Measurements from ENCODE around the gene TIMM10B. TPM values are rescaled to one million over a fixed set of nuclear protein-coding genes. Genes with fewer than 3 reads are reported as not detected.
"Not testable (repeated sequence)": the region's sequence is repeated elsewhere in the genome, so short reads cannot be mapped to it uniquely, and the experiment has no call there.

The TIMM10B gene
- total RNA-seq, 1 donor from 2014 or later: 32.5 TPM

- DNase-seq: no peak
Measured at GRCh38 chr11:6516865-6517264, 35.6 kb downstream of the TIMM10B start.

GRCh38 chr11:6520265-6520664, 39.0 kb downstream of the TIMM10B start:
- DNase-seq: no peak

GRCh38 chr11:6521946-6522345, 40.6 kb downstream of the TIMM10B start:
- DNase-seq: not testable (repeated sequence)

GRCh38 chr11:6523253-6523652, 42.0 kb downstream of the TIMM10B start:
- DNase-seq: peak; percentile 52

DNA sequence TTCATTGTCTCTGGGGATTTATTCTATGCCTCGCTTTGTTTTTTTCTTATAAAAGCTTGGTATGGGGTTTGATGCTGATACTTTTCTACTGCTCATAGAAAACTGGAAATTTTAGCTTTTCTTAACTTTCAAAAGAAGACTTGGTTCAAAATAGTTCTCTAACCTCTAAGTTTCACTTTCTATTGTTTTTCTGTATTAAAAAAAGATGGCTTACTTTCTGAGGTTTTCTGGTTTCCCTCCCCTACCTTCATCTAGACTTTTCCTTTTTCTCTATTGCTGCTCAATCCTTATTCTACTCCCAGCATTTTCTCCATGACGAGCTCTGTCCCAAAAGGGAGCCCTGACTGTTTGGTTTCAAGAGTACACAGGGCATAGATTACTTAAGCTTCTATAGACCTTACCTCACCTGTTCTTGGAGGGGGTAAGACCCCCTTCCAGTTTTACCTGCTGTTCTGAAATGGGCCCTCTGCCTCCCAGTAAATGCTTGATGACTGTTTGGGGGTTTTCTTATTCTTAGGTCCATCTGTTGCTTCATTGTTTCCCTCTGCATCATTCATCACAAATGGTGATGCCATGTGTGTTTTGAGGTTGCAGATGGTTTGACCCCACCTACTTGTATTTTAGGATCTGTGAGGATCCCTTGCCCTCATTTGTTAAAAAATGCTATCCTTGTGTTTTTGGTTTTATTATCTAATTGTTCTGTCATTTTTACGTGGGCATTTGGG, 45.3 kb downstream of the TIMM10B start:
- no peak for DNase-seq

- no peak for DNase-seq
Measured at GRCh38 chr11:6529266-6529665, 48.0 kb downstream of the TIMM10B start.

DNA sequence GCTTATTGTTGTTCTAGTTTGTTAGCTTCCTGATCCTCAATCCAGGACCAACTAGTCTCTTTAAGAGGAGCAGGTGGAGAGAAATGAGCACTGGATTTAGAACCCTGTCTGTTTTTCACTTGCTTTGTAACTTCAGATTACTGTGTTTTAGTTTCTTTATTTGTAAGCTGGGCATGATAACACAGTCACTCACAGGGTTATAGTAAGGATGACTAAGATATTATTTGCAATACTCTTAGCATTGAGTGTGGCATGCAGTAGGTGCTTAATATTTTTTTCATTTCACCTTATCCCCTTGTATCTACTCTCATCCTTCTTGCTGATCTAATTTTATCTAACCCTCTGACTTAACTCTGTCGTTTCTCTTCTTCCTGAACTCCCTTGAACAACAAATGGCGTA, 49.5 kb downstream of the TIMM10B start:
- DNase-seq: no peak

DNA sequence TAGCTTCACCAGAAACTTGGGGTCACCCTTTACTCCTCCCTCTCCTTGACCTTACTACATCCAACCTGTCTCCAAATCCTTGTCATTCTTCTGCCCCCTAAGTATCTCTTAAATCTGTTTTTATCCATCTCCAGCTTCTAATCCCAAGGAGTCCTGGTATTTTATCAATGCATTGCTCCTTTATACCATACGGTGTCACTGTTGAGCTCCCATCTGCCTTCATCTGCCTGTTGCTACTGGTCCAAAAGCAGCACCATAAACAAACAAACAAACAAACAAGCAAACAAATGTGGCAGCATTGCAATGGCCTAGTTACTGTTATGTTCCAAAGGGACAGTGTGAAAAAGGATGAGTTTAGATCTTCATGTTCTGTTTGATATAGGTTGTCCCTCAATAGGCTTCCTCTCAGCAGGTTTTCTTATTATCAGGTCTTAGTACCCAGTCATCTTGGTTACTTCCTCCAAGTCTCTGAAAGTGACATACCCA, 50.0 kb downstream of the TIMM10B start:
- peak; percentile 76 for DNase-seq

Other genes starting within 250 kb of the TIMM10B start
- gene FHIP1B, start 246.9 kb upstream of the TIMM10B start, total RNA-seq: 9.5 and 15.1 TPM in 2 replicates
- gene CNGA4, start 242.4 kb upstream of the TIMM10B start, total RNA-seq: 0.09 TPM in 1 of 2 replicates, not detected in the other
- gene CCKBR, start 221.7 kb upstream of the TIMM10B start, total RNA-seq: not detected in 2 replicates
- gene CAVIN3, start 161.0 kb upstream of the TIMM10B start, total RNA-seq: 201 and 220 TPM in 2 replicates
- 25.2 and 27.6 TPM in 2 replicates for gene SMPD1, start 91.0 kb upstream of the TIMM10B start, total RNA-seq
- 43.9 and 52.9 TPM in 2 replicates for gene APBB1, start 62.4 kb upstream of the TIMM10B start, total RNA-seq
- 0.19 and 0.51 TPM in 2 replicates for gene HPX, start 40.5 kb upstream of the TIMM10B start, total RNA-seq
- gene TRIM3, start 7.6 kb upstream of the TIMM10B start, total RNA-seq: 18.4 and 19.8 TPM in 2 replicates
- gene ARFIP2, start 170 bp upstream of the TIMM10B start, total RNA-seq: 46.6 and 47.0 TPM in 2 replicates
- 2.6 and 5.1 TPM in 2 replicates for gene DNHD1, start 15.8 kb downstream of the TIMM10B start, total RNA-seq
- 15.1 and 16.0 TPM in 2 replicates for gene RRP8, start 122.1 kb downstream of the TIMM10B start, total RNA-seq
- gene ILK, start 122.3 kb downstream of the TIMM10B start, total RNA-seq: 163 and 202 TPM in 2 replicates
- gene TAF10, start 130.7 kb downstream of the TIMM10B start, total RNA-seq: 27.5 and 34.2 TPM in 2 replicates
- gene TPP1, start 137.9 kb downstream of the TIMM10B start, total RNA-seq: 137 and 197 TPM in 2 replicates
- gene DCHS1, start 174.3 kb downstream of the TIMM10B start, total RNA-seq: 61.8 and 81.7 TPM in 2 replicates
- gene MRPL17, start 201.8 kb downstream of the TIMM10B start, total RNA-seq: 31.2 and 61.6 TPM in 2 replicates